Myocyte (in vitro differentiated cells): Measurements from ENCODE around the gene GNPDA1. TPM values are rescaled to one million over a fixed set of nuclear protein-coding genes. Genes with fewer than 3 reads are reported as not detected.

ENCODE experiments used
- DNase-seq: peaks from one replicate; pipeline ENCODE4 v3.0.0-alpha.2; 2012; ENCODE audit warnings: low read depth
- total RNA-seq: library from RNA; depleted of rRNA; stranded (reverse); fragments of >200 nt; gene quantifications from 2 replicates; pipeline ENCODE4 v1.2.3, GENCODE V29; 2014

GNPDA1 gene
- total RNA-seq, 1 donor from 2014 or later: 98.3 TPM

DNA sequence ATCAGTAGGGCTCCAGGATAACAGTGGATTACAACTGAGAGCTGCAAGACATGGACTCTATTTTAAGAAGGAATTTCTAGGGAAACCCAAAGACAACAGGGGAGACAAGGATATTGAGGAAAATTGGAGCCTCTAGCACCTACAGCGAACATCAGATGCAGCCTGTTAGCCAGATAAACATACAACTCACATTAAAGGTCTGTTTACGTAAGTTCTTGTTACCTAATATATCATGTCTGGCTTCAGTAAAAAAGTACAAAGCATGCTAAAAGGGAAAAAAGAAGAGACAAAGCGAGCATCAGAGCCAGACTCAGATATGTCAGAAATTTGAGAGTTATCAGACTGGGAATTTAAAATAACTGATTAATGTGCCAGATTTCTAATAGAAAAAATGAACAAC is 17.2 kb downstream of the GNPDA1 start:
- DNase-seq: no peak

- no peak for DNase-seq
These were observed 18.2 kb downstream of the GNPDA1 start for GRCh38 chr5:141994511-141995136.

DNA sequence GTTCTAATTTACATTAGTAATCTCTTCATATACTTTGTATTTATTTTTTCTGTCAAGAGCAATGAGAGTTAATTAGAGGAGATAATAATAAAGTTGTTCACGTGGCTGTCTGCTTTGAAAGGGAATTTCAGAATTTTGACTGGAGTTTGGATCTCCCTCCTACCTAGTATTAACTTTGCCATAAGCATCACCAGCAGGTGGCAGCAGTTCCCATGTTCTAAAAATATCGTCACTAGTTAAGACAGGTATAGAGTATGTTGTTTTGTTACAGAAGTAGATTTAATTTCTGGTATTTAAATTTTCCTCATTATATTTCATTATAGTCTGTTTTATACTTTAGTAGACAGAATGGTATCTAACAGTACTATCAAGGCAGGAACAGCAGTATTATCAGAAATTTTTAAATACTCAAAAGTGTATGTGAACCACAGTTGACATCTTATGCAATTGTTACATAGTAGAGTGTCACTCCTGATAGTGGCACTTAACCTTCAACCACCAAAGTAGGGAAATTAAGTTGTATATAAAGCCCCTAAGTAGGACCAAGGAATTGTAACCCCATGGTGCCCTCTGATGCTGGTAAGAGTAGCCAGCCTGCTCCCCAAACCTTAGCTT is 20.4 kb downstream of the GNPDA1 start:
- peak; percentile 76 for DNase-seq

DNA sequence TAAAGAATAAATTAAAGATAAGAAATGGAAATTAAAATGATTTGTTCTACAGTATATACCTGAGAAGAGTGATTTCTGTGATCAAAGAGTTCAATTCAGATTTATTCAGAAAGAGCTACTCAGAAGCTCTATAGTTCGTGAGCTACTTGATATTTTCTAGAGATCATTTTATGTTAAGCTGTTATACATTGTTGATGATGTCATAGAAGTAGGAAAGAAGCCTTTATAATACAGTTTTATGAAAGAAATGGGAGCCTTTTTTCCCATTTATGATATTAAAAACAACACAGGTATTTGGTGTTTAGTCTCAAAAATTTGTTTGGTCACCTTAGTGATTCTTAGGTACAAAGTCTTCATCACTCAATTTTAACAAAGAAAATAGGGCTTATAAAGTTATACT is 23.1 kb downstream of the GNPDA1 start:
- no peak for DNase-seq

GRCh38 chr5:141986072-141986471 is 26.8 kb downstream of the GNPDA1 start:
- DNase-seq: no peak

GRCh38 chr5:141982626-141983025 is 30.2 kb downstream of the GNPDA1 start:
- no peak for DNase-seq

- DNase-seq: no peak
These were observed 34.4 kb downstream of the GNPDA1 start for GRCh38 chr5:141978389-141978788.

GRCh38 chr5:141976176-141976575 is 36.7 kb downstream of the GNPDA1 start:
- no peak for DNase-seq

DNA sequence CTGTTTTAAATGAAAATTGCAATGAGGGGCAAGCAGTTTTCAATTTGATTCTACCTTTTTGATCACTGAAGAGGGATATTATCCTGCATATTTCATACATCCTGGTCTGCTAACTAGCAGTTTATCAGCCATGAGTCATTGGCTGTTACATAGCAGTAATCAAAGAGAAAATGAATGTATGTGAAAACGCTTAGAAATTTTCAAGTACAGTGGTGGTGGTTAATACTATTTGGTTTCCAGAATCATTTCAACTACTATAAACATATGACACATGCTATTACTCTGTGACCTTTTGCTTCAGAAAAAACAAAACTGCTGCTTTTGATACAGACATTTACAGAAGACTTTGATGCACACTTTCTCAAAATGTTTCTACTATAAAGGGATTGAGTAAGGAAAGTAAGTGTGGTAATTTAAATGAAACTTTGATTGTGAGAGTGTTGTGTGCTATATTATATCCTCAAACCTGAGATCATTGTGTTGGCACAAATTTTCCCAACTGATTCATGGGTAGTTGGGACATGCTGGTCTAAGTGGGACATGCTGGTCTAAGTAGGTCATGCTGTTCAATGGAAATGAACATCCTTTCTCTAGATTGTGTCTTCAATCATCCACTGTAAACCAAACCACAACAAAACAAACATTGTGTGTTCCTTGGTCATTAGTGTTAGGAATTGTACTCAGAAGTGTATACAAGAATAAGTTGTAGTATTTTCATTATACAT is 38.8 kb downstream of the GNPDA1 start:
- no peak for DNase-seq

- peak; percentile 54 for DNase-seq
These were observed 42.8 kb downstream of the GNPDA1 start for GRCh38 chr5:141969783-141970771.

DNA sequence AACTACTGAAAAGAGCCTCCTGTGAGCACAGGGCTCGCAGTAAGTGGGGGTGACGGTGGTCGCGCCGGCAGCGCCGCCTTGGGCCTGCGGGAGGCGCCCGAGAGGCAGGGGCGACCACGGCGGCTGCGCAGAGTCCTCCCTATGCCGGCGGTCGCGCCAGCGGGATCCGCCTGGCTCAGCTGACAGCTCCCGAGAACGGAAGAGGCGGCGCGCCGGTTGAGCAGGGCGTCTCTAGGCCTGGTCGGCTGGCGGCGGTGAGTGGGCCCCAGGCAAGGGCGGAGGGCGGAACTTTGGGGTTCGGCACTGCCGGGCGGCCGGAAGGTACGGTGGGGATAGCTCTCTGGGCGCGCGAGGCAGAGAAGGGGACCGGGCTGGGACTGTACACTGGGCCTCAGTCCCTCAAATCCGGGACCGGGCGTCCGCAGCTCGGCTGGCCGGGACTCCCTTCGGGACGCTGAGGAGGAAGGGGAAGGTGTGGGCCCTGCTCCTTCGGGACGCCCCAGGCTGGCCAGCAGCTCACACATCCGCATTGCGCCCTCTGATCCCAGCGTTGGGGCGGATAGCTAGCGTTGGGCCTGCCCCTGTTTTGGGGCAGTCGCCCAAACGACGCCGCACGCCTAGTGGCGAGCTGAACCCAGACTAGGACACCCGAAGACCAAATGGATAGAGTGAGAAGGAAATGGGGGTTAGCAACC is 43.8 kb downstream of the GNPDA1 start, which contains the start of gene RNF14:
RNF14 (plus strand) TSS at position 192 of the 695 bp plus-strand sequence. CDS start 4,484 bp downstream, outside the sequence.
- DNase-seq: peak; percentile 95

GRCh38 chr5:141966963-141967333 is 45.9 kb downstream of the GNPDA1 start:
- DNase-seq: no peak

GRCh38 chr5:141966275-141966962 is 46.4 kb downstream of the GNPDA1 start:
- DNase-seq: no peak

DNA sequence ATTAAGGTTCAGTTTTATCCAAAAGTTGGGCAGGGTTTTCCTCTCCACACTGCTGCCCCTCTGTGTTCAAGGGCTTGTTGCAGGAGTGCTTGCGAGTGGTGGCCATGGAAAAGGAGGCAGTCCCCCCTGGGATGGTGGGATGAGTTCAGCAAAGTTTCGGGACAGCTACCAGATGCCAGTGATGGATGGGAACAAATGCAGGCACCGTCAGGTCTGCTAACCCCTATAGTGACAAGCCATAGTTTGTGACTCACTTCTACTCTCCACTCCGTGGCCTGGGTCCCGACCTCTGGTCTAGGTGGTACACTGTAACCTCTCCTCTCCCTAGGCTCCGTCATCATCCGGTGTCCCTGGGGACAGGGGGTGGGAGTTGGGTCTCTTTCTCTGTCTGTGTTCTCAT is 47.8 kb downstream of the GNPDA1 start:
- peak; percentile 95 for DNase-seq

DNA sequence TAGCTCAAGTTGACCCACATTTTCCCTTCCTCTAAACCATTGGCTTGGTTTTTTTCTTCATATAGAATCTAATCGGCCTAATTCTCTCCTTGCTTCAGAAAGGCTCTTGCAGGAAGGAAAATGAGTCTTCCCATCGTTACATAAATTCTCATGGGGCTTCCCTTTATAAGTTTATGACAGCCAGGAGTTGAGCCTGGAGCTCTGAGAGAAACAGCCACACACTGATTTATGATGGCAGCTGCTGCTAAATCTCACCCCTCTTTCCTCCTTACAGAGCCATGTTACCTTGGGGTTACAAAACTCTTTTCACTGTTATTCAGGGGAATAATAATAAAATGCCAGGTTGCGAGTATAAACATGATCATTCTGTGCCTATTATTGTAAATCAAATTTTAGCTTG is 49.1 kb downstream of the GNPDA1 start:
- DNase-seq: peak; percentile 79

GRCh38 chr5:141961466-141961865 is 51.4 kb downstream of the GNPDA1 start:
- no peak for DNase-seq

- DNase-seq: peak; percentile 96
These were observed 52.1 kb downstream of the GNPDA1 start for GRCh38 chr5:141960449-141961323.

GRCh38 chr5:141960018-141960417 is 52.8 kb downstream of the GNPDA1 start:
- no peak for DNase-seq
